Ectodermal cell (in vitro differentiated cells): ENCODE results near the gene KLHL11. TPM values are rescaled to one million over a fixed set of nuclear protein-coding genes. Genes with fewer than 3 reads are reported as not detected.

Source experiments
- H3K27ac ChIP-seq: 2 replicates; pipeline ENCODE4 v1.7.0; 2013; ENCODE audit warnings: mild to moderate bottlenecking, low read depth, low read length; ENCODE audit not compliant: insufficient read depth, poor library complexity, severe bottlenecking
- H3K27me3 ChIP-seq: 2 replicates; pipeline ENCODE4 v1.7.0; 2013; ENCODE audit warnings: mild to moderate bottlenecking, low read length; ENCODE audit not compliant: insufficient read depth, control insufficient read depth, poor library complexity, severe bottlenecking
- H3K36me3 ChIP-seq: one replicate; pipeline ENCODE4 v1.7.0; 2013; ENCODE audit warnings: low read length; ENCODE audit not compliant: control insufficient read depth, insufficient read depth
- H3K4me1 ChIP-seq: one replicate; pipeline ENCODE4 v1.7.0; 2013; ENCODE audit warnings: low read length; ENCODE audit not compliant: control insufficient read depth, insufficient read depth
- H3K4me3 ChIP-seq: 2 replicates; pipeline ENCODE4 v1.7.0; 2013; ENCODE audit warnings: low read depth, low read length, control low read depth; ENCODE audit not compliant: insufficient read depth
- H3K9me3 ChIP-seq: 2 replicates; pipeline ENCODE4 v1.7.0; 2013; ENCODE audit warnings: mild to moderate bottlenecking, low read length, moderate library complexity; ENCODE audit not compliant: control insufficient read depth
- WGBS, 2 experiments: methylation state at CpG; one replicate each; pipeline ENCODE4 v1.1.7; 2013; ENCODE audit warnings: missing lambda C conversion rate in 2 of 2; 5-methylcytosine and 5-hydroxymethylcytosine counted together
- polyA plus RNA-seq, 4 experiments: library from polyadenylated mRNA; stranded (reverse); fragments of 50-300 nt; gene quantifications; one replicate each; pipeline ENCODE4 v1.2.3, GENCODE V29; 2013

Gene KLHL11
- 9.0 TPM for polyA plus RNA-seq (2013, experiment 1 of 4)
- 8.5 TPM for polyA plus RNA-seq (2013, experiment 2 of 4)
- polyA plus RNA-seq (2013, experiment 3 of 4): 7.0 TPM
- polyA plus RNA-seq (2013, experiment 4 of 4): 7.6 TPM

GRCh38 chr17:41864836-41865595 lies at the start of gene KLHL11:
KLHL11 (minus strand) TSS chr17:41865423; CDS start chr17:41865370, 53 bp downstream.
- peaks cover 24% of the 10 kb centered on the region for H3K36me3 ChIP-seq
- peak within 1 kb of the TSS; percentile 99 for H3K4me3 ChIP-seq
- no peaks in the 10 kb centered on the region for H3K9me3 ChIP-seq
- H3K27me3 ChIP-seq: no peaks in the 10 kb centered on the region
- WGBS, 2 experiments: 0% methylated on average over 90 of the region's 90 CpGs
- H3K27ac ChIP-seq: peak within 1 kb of the TSS; percentile 72
- H3K4me1 ChIP-seq: peaks cover 15% of the 10 kb centered on the region

GRCh38 chr17:41915020-41915419 lies 49.8 kb upstream of the KLHL11 start:
- H3K4me3 ChIP-seq: peak overlapping the region; percentile 14
- no peaks in the 10 kb centered on the region for H3K27me3 ChIP-seq
- peaks cover 30% of the 10 kb centered on the region for H3K36me3 ChIP-seq
- WGBS, 2 experiments: 89 to 90% methylated on average over 5 of the region's 5 CpGs
- no peak overlapping the region for H3K27ac ChIP-seq
- H3K9me3 ChIP-seq: no peaks in the 10 kb centered on the region
- H3K4me1 ChIP-seq: peaks cover 34% of the 10 kb centered on the region

DNA sequence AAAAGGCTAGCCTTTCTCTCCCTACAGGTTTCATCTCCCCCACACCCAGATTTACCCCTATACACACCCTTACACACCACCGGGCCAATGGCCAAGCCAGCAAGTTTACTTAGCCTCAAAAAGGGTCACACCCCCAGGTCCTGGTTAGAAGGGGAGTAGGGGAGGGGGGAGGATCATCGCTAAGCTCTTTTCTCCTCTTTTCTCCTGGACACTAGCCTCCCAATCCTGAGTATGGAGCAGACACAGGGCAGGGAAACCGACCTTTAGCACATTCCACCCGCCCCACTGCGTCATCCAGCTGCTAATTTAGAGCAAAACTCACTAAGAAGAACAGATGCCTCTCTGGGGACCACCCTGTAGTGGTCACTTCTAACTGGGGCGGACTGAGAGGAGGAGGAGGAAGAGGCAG lies 49.1 kb upstream of the KLHL11 start:
- no peaks in the 10 kb centered on the region for H3K9me3 ChIP-seq
- no peak overlapping the region for H3K27ac ChIP-seq
- H3K36me3 ChIP-seq: peaks cover 37% of the 10 kb centered on the region
- H3K4me3 ChIP-seq: no peak overlapping the region
- H3K4me1 ChIP-seq: peaks cover 30% of the 10 kb centered on the region
- H3K27me3 ChIP-seq: no peaks in the 10 kb centered on the region
- 77 to 89% methylated on average over 4 to 6 of the region's 6 CpGs for WGBS, 2 experiments

DNA sequence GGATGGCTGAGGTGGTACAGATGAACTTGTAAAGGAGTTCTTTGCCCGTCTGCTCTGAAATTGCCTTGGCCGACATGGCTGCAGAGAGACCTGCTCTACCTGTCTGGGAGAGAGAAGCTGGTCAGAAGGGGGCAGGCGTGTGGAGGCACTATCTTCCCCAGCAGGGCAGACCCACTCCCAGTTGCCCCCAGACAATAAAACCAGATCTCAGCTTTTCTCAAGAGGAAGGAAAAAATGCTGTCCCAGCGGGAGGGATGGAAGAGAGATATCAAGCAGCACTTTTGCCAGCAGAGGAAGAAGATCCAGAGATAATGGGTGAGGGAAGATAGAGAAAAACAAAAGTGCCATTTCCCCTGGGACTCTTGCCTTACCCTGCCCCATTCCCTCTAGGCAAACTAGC lies 48.6 kb upstream of the KLHL11 start:
- H3K9me3 ChIP-seq: no peaks in the 10 kb centered on the region
- peaks cover 42% of the 10 kb centered on the region for H3K36me3 ChIP-seq
- WGBS, 2 experiments: 87 to 93% methylated on average over 4 of the region's 4 CpGs
- H3K4me1 ChIP-seq: peaks cover 30% of the 10 kb centered on the region
- H3K27me3 ChIP-seq: no peaks in the 10 kb centered on the region
- H3K4me3 ChIP-seq: no peak overlapping the region
- H3K27ac ChIP-seq: no peak overlapping the region

- no peaks in the 10 kb centered on the region for H3K27me3 ChIP-seq
- H3K9me3 ChIP-seq: no peaks in the 10 kb centered on the region
- H3K4me1 ChIP-seq: peaks cover 30% of the 10 kb centered on the region
- H3K4me3 ChIP-seq: no peak overlapping the region
- H3K27ac ChIP-seq: no peak overlapping the region
- WGBS, 2 experiments: 88 to 96% methylated on average over 1 of the region's 1 CpG
- H3K36me3 ChIP-seq: peaks cover 49% of the 10 kb centered on the region
These were observed 47.7 kb upstream of the KLHL11 start for GRCh38 chr17:41912925-41913324.

DNA sequence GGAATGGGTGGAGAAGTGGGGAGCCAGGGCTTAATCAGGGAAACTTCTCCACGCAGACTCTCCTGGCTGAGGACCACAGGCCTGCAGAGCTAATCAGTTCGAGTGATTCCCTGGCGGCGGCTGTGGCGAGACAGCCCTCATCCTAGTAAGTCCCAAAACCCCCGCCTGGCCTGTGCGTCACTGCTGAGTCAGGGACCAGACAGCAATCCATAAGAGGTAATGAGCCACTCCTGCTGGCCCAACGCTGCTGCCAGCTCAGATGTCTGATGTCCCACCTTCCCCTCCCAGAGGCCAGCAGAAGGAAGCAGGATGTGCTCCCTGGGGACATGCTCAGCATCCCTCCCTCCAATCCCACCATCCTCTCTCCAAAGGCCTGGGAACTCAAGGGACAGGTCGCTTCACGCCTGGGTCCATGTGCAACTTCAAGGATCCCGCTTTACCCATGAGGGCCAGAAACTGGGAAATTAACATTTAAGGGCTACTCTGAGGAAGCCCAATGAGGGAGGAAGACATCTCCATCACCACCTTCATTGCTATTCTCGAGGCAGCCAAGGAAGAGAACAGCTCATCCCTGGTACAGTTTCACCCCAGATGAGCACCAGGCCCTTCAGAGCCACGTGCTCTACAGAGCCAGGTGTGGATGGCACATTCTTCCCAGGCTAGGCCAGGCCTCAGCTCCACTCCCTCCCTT lies 45.6 kb upstream of the KLHL11 start:
- no peak overlapping the region for H3K27ac ChIP-seq
- no peak overlapping the region for H3K4me3 ChIP-seq
- no peaks in the 10 kb centered on the region for H3K27me3 ChIP-seq
- H3K36me3 ChIP-seq: peaks cover 66% of the 10 kb centered on the region
- no peaks in the 10 kb centered on the region for H3K9me3 ChIP-seq
- peaks cover 16% of the 10 kb centered on the region for H3K4me1 ChIP-seq
- WGBS, 2 experiments: 94 to 96% methylated on average over 13 of the region's 13 CpGs

GRCh38 chr17:41909088-41909487 lies 43.9 kb upstream of the KLHL11 start:
- 97% methylated on average over 13 of the region's 13 CpGs for WGBS, 2 experiments
- Histone ChIP-seq H3K9me3 (no peaks in the 10 kb centered on the region), H3K36me3 (peaks cover 83% of the 10 kb centered on the region), H3K4me3 (no peak overlapping the region), H3K27me3 (no peaks in the 10 kb centered on the region), H3K4me1 (no peaks in the 10 kb centered on the region), H3K27ac (no peak overlapping the region)

GRCh38 chr17:41907633-41908539 lies 42.7 kb upstream of the KLHL11 start:
- Histone ChIP-seq H3K36me3 (peaks cover 83% of the 10 kb centered on the region), H3K27ac (peak overlapping the region; percentile 60), H3K27me3 (no peaks in the 10 kb centered on the region), H3K4me1 (no peaks in the 10 kb centered on the region), H3K9me3 (no peaks in the 10 kb centered on the region), H3K4me3 (no peak overlapping the region)
- WGBS, 2 experiments: 92 to 94% methylated on average over 14 of the region's 14 CpGs

- Histone ChIP-seq H3K27me3 (no peaks in the 10 kb centered on the region), H3K36me3 (peaks cover 78% of the 10 kb centered on the region), H3K4me3 (no peak overlapping the region), H3K9me3 (no peaks in the 10 kb centered on the region), H3K27ac (peak overlapping the region; percentile 60), H3K4me1 (no peaks in the 10 kb centered on the region)
- 91 to 92% methylated on average over 8 of the region's 8 CpGs for WGBS, 2 experiments
These were observed 41.9 kb upstream of the KLHL11 start for GRCh38 chr17:41907185-41907556.
